Smooth muscle cell (in vitro differentiated cells): Measurements from ENCODE around the gene SIAE. TPM values are rescaled to one million over a fixed set of nuclear protein-coding genes. Genes with fewer than 3 reads are reported as not detected.

Experiments used
- DNase-seq: peaks from one replicate; lab custom pipeline; 2025; ENCODE audit not compliant: unreplicated experiment; lab: John Stamatoyannopoulos, UW
- H2AFZ ChIP-seq: fragments of 200-600 bp; sonication (generic); 2 replicates; pipeline ENCODE4 v1.6.0; 2016; ENCODE audit warnings: antibody characterized with exemption, low read depth, mild to moderate bottlenecking
- H3F3A ChIP-seq: fragments of 200-600 bp; sonication (generic); 2 replicates; pipeline ENCODE4 v1.6.0; 2017; ENCODE audit warnings: antibody characterized with exemption, low read depth
- H3K27ac ChIP-seq: fragments of 200-600 bp; sonication (generic); 2 replicates; pipeline ENCODE4 v1.5.1; 2016; ENCODE audit warnings: low read depth, mild to moderate bottlenecking
- H3K27me3 ChIP-seq: fragments of 200-600 bp; sonication (generic); 2 replicates; pipeline ENCODE4 v1.6.1; 2016; ENCODE audit warnings: low read depth, mild to moderate bottlenecking
- H3K36me3 ChIP-seq: fragments of 200-600 bp; sonication (generic); 2 replicates; pipeline ENCODE4 v1.5.1; 2016; ENCODE audit warnings: low read depth
- H3K4me1 ChIP-seq: fragments of 200-600 bp; sonication (generic); 2 replicates; pipeline ENCODE4 v1.5.1; 2016; ENCODE audit warnings: low read depth
- H3K4me2 ChIP-seq: fragments of 200-600 bp; sonication (generic); 2 replicates; pipeline ENCODE4 v1.6.0; 2016; ENCODE audit warnings: mild to moderate bottlenecking
- H3K4me3 ChIP-seq: fragments of 200-600 bp; sonication (generic); 2 replicates; pipeline ENCODE4 v1.5.1; 2016; ENCODE audit warnings: mild to moderate bottlenecking
- H3K79me2 ChIP-seq: fragments of 200-600 bp; sonication (generic); 2 replicates; pipeline ENCODE4 v1.6.0; 2016; ENCODE audit warnings: low read depth, mild to moderate bottlenecking
- H3K9ac ChIP-seq: fragments of 200-600 bp; sonication (generic); 2 replicates; pipeline ENCODE4 v1.6.0; 2016; ENCODE audit warnings: low read depth
- H3K9me3 ChIP-seq: fragments of 200-600 bp; sonication (generic); replicated peaks from 2 replicates; pipeline ENCODE4 v1.5.1; 2016; ENCODE audit warnings: low read depth
- H4K20me1 ChIP-seq: fragments of 200-600 bp; sonication (generic); 2 replicates; pipeline ENCODE4 v1.6.0; 2016; ENCODE audit warnings: low read depth
- WGBS: methylation state at CpG from one replicate; pipeline ENCODE4 v1.1.7; 2016; ENCODE audit warnings: low lambda C conversion rate; 5-methylcytosine and 5-hydroxymethylcytosine counted together
- polyA plus RNA-seq: library from polyadenylated mRNA; unstranded; fragments of >200 nt; fragmentation: Nextera tagmentation; extraction: Ambion mirVana; gene quantifications from 2 replicates; pipeline ENCODE4 v1.2.1, GENCODE V29; 2016
- total RNA-seq: library from RNA; depleted of rRNA; stranded (reverse); fragments of >200 nt; gene quantifications from 2 replicates; pipeline ENCODE4 v1.2.3, GENCODE V29; 2014
- TF ChIP-seq, protein P1 (sequence below): fragments of 200-600 bp; sonication (generic); IDR thresholded peaks from 2 replicates; pipeline ENCODE4 v1.5.1; 2017; ENCODE audit warnings: borderline replicate concordance, mild to moderate bottlenecking, antibody characterized with exemption; ENCODE audit not compliant: insufficient read depth, poor library complexity, severe bottlenecking

Gene SIAE
- total and polyA plus RNA-seq, 2 experiments from 2014 or later = 11.5 to 12.5 TPM

DNA sequence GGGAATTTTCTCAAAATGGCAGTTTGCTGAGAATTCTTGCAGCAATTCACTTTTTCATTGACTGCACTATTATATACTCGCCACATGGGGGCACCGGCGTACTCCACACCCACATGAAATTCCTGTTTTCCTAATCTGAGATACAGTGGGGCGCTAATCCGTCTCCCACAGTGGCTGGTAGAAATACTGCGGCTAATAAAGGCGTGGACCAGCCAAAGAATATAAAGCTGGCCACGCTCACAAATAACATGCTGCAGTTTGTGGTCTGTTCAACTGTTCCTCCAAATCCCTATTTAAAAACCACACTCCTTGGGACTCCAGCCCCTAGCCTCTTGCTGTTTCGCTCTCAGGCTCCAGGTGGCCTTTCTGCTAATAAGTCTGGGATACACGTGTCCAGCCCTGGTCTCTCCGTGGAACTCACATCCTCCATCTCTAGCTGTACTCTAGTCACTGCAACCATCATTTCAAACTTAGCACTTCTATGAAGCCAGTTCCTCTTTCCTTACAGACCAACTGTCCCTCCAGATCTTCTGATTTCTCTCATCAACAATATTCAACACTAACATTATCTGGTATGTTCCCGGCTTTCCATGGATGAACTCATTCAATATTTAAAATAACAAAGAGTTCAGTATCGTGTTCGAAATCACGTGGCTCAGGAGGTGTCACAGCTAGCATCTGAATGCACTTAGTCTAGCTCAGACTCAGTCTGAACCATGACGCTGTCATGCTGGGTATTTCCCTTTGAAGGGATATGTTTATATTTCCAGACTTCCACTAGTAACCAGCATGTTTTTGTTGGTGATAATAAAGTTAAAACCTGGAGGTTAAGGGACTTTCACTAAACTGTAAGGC lies 28.9 kb downstream of the SIAE start:
- Histone ChIP-seq H3K9me3 (no peaks in the 10 kb centered on the region), H3K9ac (peak overlapping the region; percentile 68), H2AFZ (no peak overlapping the region), H3K27me3 (no peaks in the 10 kb centered on the region), H3F3A (peaks cover 6% of the 10 kb centered on the region), H3K4me1 (peaks cover 5% of the 10 kb centered on the region), H3K27ac (peak overlapping the region; percentile 91), H3K36me3 (no peaks in the 10 kb centered on the region), H4K20me1 (no peaks in the 10 kb centered on the region), H3K4me3 (peak overlapping the region; percentile 6), H3K4me2 (peak overlapping the region; percentile 73), H3K79me2 (no peaks in the 10 kb centered on the region)
- WGBS = 15% methylated on average over 16 of the region's 16 CpGs
- TF ChIP-seq, protein P1, sequence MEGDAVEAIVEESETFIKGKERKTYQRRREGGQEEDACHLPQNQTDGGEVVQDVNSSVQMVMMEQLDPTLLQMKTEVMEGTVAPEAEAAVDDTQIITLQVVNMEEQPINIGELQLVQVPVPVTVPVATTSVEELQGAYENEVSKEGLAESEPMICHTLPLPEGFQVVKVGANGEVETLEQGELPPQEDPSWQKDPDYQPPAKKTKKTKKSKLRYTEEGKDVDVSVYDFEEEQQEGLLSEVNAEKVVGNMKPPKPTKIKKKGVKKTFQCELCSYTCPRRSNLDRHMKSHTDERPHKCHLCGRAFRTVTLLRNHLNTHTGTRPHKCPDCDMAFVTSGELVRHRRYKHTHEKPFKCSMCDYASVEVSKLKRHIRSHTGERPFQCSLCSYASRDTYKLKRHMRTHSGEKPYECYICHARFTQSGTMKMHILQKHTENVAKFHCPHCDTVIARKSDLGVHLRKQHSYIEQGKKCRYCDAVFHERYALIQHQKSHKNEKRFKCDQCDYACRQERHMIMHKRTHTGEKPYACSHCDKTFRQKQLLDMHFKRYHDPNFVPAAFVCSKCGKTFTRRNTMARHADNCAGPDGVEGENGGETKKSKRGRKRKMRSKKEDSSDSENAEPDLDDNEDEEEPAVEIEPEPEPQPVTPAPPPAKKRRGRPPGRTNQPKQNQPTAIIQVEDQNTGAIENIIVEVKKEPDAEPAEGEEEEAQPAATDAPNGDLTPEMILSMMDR = peak; percentile 75
- peak; percentile 17 for DNase-seq

DNA sequence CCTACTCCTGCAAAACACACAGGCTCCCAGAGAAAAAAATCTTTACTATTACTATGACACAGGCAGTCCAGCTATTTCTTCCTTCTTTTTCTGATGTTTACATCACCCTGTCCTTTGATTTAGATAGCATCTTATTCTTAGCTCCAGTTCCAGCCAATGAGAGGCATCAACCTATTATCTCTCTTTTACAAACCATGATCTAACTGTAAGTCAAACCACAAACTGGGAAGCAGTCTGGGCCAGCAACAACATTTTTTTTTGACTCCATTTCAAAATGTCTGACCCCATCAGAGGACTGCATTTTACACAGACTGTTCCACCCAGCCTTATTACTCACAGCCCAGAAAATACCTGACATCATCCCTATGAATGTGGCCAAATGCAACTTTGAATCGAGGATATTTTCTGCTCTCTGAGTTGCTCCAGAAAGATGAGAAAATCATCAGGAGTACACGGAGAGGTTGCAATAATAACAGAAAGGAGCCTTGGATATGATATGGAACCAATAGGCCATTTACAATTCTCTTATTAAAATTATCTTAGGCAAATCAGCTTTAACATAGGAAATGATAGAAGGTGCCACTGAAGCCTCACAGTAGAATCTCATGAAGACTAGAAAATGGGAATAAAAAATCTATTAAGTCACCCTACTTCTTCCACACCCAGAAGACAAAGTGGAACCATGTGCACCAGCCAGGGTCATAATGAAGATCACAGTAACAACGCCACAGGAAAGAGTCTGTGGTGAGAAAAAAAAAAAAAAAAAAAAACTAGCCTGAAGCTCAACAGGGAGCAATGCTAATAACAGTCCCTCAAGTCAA lies 29.7 kb downstream of the SIAE start:
- no peaks in the 10 kb centered on the region for H4K20me1 ChIP-seq
- H3K9ac ChIP-seq = peak overlapping the region; percentile 68
- no peaks in the 10 kb centered on the region for H3K9me3 ChIP-seq
- H3K36me3 ChIP-seq = no peaks in the 10 kb centered on the region
- no peaks in the 10 kb centered on the region for H3K79me2 ChIP-seq
- H3K27ac ChIP-seq = peak overlapping the region; percentile 91
- H3K27me3 ChIP-seq = no peaks in the 10 kb centered on the region
- WGBS = 27% methylated on average over 3 of the region's 3 CpGs
- no peak for DNase-seq
- TF ChIP-seq, protein P1 = no peak
- peaks cover 5% of the 10 kb centered on the region for H3K4me1 ChIP-seq
- peaks cover 6% of the 10 kb centered on the region for H3F3A ChIP-seq
- H3K4me3 ChIP-seq = no peak overlapping the region
- no peak overlapping the region for H2AFZ ChIP-seq
- peak overlapping the region; percentile 73 for H3K4me2 ChIP-seq

DNA sequence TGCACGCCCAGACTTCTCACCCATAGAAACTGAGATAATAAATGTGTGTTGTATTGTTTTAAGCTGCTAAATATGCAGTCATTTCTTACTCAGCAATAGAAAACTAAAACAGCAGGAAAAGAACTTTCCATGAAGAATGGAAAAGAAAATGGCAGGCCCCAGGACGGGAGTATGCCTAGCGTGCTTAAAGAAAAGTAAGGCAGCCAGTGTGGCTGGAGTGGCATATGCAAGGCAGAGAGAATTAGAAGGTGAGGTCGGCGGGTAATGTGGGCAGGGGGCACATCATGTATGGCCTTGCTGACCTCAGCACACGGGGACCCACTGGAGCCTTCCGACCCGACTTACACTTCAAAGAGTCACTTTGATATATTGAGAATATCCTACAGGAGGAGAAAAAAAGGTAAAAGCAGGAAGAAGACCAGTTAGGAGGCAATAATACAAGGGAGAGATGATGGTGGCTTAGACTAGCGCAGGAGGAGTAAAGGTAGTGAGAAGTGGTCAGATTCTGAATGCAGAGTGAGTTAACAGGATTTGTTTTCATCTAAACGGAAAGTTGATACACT lies 30.4 kb downstream of the SIAE start:
- H3K4me1 ChIP-seq = peaks cover 5% of the 10 kb centered on the region
- no peaks in the 10 kb centered on the region for H3K27me3 ChIP-seq
- H2AFZ ChIP-seq = no peak overlapping the region
- TF ChIP-seq, protein P1 = no peak
- DNase-seq = no peak
- no peak overlapping the region for H3K9ac ChIP-seq
- no peaks in the 10 kb centered on the region for H3K79me2 ChIP-seq
- H3K9me3 ChIP-seq = no peaks in the 10 kb centered on the region
- WGBS = 89% methylated on average over 10 of the region's 10 CpGs
- H4K20me1 ChIP-seq = no peaks in the 10 kb centered on the region
- peak overlapping the region; percentile 73 for H3K4me2 ChIP-seq
- H3K27ac ChIP-seq = peak overlapping the region; percentile 91
- no peak overlapping the region for H3K4me3 ChIP-seq
- peaks cover 6% of the 10 kb centered on the region for H3F3A ChIP-seq
- no peaks in the 10 kb centered on the region for H3K36me3 ChIP-seq
